Measurements from ENCODE around the gene HBZ. TPM values are rescaled to one million over a fixed set of nuclear protein-coding genes. Genes with fewer than 3 reads are reported as not detected.
"Not testable (repeated sequence)": the region's sequence is repeated elsewhere in the genome, so short reads cannot be mapped to it uniquely, and the experiment has no call there.

The HBZ gene
- total RNA-seq, 1 donor from 2014 or later: not detected

DNA sequence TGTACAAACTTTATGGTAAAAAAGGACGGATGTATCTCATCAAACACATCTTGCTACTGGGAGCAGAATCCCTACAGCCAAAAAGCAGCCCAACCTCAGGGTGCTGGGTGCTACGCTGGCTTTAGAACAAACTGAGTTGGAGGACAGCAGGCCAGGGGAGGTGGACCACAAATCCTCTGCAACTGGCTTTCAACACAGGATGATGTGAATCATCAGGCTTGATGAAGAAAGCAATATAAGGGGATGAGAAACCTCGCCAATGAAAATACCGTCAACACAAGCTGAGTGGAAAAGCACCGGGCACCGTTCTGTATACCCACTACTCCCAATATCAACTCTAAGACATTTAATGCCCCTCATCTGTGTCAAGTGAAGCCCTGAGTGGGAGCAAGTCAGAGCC is 42.1 kb downstream of the HBZ start:
- no peak overlapping the region for H3K4me3 ChIP-seq
- no peaks in the 10 kb centered on the region for H3K9me3 ChIP-seq
- TF ChIP-seq CTCF (IDR thresholded peaks at IDR 0.05): no peak
- H3K36me3 ChIP-seq: peaks cover 98% of the 10 kb centered on the region in 2 donors
- H3K4me1 ChIP-seq: no peaks in the 10 kb centered on the region
- no peak overlapping the region for H3K27ac ChIP-seq
- intact Hi-C loops (cut with DNase I): no loop called here
- no peaks in the 10 kb centered on the region for H3K27me3 ChIP-seq
- no peak for DNase-seq (ENCODE audit: low spot score in 2 of 2)

DNA sequence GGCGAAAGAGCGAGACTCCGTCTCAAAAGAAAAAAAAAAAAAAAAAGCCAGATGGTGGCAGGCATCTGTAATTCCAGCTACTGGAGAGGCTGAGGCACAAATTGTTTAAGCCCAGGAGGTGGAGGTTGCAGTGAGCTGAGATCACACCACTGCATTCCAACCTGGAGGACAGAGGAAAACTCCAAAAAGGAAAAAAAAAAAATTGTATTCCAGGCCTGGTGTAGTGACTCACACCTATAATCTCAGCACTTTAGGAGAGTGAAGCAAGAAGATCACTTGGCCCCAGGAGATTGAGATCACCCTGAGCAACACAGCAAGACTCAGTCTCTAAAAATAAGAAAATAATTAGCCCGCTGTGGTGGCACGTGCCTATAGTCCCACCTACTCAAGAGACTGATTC is 47.9 kb downstream of the HBZ start:
- no peak for DNase-seq (ENCODE audit: low spot score in 2 of 2)
- H3K27ac ChIP-seq: no peak overlapping the region

DNA sequence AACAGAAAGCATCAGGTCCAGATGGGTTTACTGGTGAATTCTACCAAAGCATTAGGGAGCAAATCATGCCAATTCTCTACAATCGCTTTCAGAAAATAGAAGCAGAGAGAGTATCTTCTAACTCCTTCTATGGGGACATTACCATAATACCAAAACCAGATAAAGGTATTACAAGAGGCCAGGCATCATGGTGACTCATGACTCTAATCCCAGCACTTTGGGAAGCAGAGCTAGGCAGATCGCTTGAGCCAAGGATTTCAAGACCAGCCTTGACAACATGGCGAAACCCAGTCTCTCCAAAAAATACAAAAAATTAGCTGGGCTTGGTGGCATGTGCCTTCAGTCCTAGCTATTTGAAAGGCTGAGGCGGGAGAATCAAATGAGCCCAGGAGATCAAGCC is 50.8 kb downstream of the HBZ start:
- intact Hi-C loops (cut with DNase I): no loop called here
- TF ChIP-seq CTCF (IDR thresholded peaks at IDR 0.05): no peak
- no peaks in the 10 kb centered on the region for H3K9me3 ChIP-seq
- DNase-seq (ENCODE audit: low spot score in 2 of 2): no peak
- H3K27me3 ChIP-seq: no peaks in the 10 kb centered on the region
- no peak overlapping the region for H3K27ac ChIP-seq
- no peaks in the 10 kb centered on the region for H3K4me1 ChIP-seq
- peaks cover 84 to 85% of the 10 kb centered on the region in 2 donors for H3K36me3 ChIP-seq
- no peak overlapping the region for H3K4me3 ChIP-seq

More for the DNA sequence above, 47.9 kb downstream of the HBZ start:
- Histone ChIP-seq H3K4me1 (no peaks in the 10 kb centered on the region), H3K4me3 (no peak overlapping the region), H3K27me3 (no peaks in the 10 kb centered on the region), H3K9me3 (no peaks in the 10 kb centered on the region), H3K36me3 (peaks cover 84 to 85% of the 10 kb centered on the region in 2 donors)
- no peak for TF ChIP-seq CTCF (IDR thresholded peaks at IDR 0.05)
- intact Hi-C loops (cut with DNase I): no loop called here

GRCh38 chr16:204046-204445 is 51.6 kb downstream of the HBZ start:
- H3K4me3 ChIP-seq; intact Hi-C loops (cut with DNase I); H3K9me3 ChIP-seq; H3K4me1 ChIP-seq; H3K27me3 ChIP-seq; H3K27ac ChIP-seq; DNase-seq (ENCODE audit: low spot score in 2 of 2): not testable (repeated sequence)
- H3K36me3 ChIP-seq: peaks cover 80 to 85% of the 10 kb centered on the region in 2 donors

Other genes starting within 250 kb of the HBZ start
- not detected for gene POLR3K, start 99.0 kb upstream of the HBZ start, total RNA-seq
- not detected for gene SNRNP25, start 98.8 kb upstream of the HBZ start, total RNA-seq
- gene RHBDF1, start 80.0 kb upstream of the HBZ start, total RNA-seq: 146 TPM
- gene MPG, start 74.4 kb upstream of the HBZ start, total RNA-seq: 406 TPM
- 24.9 TPM for gene NPRL3, start 14.0 kb upstream of the HBZ start, total RNA-seq
- gene HBM, start 13.3 kb downstream of the HBZ start, total RNA-seq: not detected
- gene HBA2, start 20.2 kb downstream of the HBZ start, total RNA-seq: 4,439 TPM
- 585 TPM for gene HBA1, start 24.0 kb downstream of the HBZ start, total RNA-seq
- not detected for gene HBQ1, start 27.8 kb downstream of the HBZ start, total RNA-seq
- gene LUC7L, start 76.8 kb downstream of the HBZ start, total RNA-seq: 53.0 TPM
- 67.7 TPM for gene FAM234A, start 82.2 kb downstream of the HBZ start, total RNA-seq
- gene RGS11, start 123.3 kb downstream of the HBZ start, total RNA-seq: 32.6 TPM
- not detected for gene ARHGDIG, start 127.9 kb downstream of the HBZ start, total RNA-seq
- gene PDIA2, start 130.5 kb downstream of the HBZ start, total RNA-seq: not detected
- gene AXIN1, start 200.1 kb downstream of the HBZ start, total RNA-seq: 27.6 TPM
- 47.8 TPM for gene MRPL28, start 217.9 kb downstream of the HBZ start, total RNA-seq
- gene PGAP6, start 229.3 kb downstream of the HBZ start, total RNA-seq: 47.6 TPM
- gene NME4, start 244.6 kb downstream of the HBZ start, total RNA-seq: 66.0 TPM
- gene DECR2, start 249.2 kb downstream of the HBZ start, total RNA-seq: 44.0 TPM